ENCODE measurements around the gene MPIG6B. TPM values are rescaled to one million over a fixed set of nuclear protein-coding genes. Genes with fewer than 3 reads are reported as not detected.

MPIG6B gene
- total RNA-seq, 2 experiments from 2014 or later: 0.15 to 0.19 TPM

DNA sequence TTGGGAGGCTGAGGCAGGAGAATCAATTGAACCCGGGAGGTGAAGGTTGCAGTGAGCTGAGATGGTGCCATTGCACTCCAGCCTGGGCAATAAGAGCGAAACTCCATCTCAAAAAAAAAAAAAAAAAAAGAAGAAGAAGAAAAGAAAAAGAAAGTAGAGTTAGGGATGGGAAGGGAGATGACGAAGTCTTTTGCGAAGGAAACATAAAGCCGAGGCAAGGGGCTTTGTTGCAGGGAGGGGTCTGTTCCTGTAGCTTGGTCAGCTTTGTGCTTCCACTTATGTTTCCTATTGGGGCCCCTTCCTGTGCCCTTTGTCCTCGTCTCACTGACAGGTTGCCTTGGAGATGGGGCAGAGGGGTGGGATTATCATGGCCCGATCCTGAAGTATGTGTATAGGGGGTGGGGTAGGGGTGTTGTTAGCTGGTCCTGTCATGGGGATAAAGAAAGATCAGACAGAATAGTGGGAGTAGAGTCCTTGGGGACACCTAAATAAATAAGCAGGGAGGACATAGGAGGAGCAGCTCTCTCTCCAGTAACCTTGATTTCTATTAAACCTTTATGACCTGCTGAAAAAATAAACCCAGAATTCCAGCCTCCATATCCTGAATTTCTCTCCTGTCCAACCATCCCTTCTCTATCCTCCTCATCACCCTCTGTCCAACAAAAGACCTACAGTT is 14.3 kb downstream of the MPIG6B start:
- POLR2A ChIA-PET: interaction anchor here (0.5 to 2.7 kb wide), 8 partner anchors 10 to 115 kb away, joined by 3 to 9 read pairs (median 4); partner anchors contain the start of genes ABHD16A, HSPA1A, HSPA1B and HSPA1L

GRCh38 chr6:31737991-31738979 is 15.1 kb downstream of the MPIG6B start:
- H3K27ac Mint-ChIP-seq: peak overlapping the region; percentile 96
- H3K27me3 Mint-ChIP-seq: no peaks in the 10 kb centered on the region
- no peaks in the 10 kb centered on the region for H3K9me3 Mint-ChIP-seq
- ChIA-PET POLR2A (interaction anchor here (0.5 to 1.3 kb wide), 9 partner anchors 11 to 1795 kb away, joined by 3 to 5 read pairs (median 3); partner anchors contain the start of genes HSPA1A, HSPA1L, LSM2 and NEU1), CTCF (interaction anchor here (0.6 to 4.4 kb wide), 24 partner anchors 9 to 414 kb away, joined by 3 to 26 read pairs (median 5); partner anchors contain the start of genes BAG6, DDAH2, GPANK1 and HSPA1A)
- peaks cover 44% of the 10 kb centered on the region for H3K36me3 Mint-ChIP-seq (ENCODE audit: low read depth)
- peaks cover 65% of the 10 kb centered on the region for H3K4me1 Mint-ChIP-seq
- DNase-seq: peak; percentile 85
- H3K4me3 Mint-ChIP-seq: peak overlapping the region; percentile 94

More for the DNA sequence above, 14.3 kb downstream of the MPIG6B start:
- Mint-ChIP-seq H3K4me3 (peak overlapping the region; percentile 94), H3K36me3 (ENCODE audit: low read depth) (peaks cover 39% of the 10 kb centered on the region), H3K27me3 (no peaks in the 10 kb centered on the region), H3K27ac (peak overlapping the region; percentile 96), H3K4me1 (peaks cover 65% of the 10 kb centered on the region), H3K9me3 (no peaks in the 10 kb centered on the region)
- DNase-seq: peak; percentile 39
- CTCF ChIA-PET: interaction anchor here (0.6 to 4.4 kb wide), 20 partner anchors 8 to 1237 kb away, joined by 3 to 26 read pairs (median 6); partner anchors contain the start of genes BAG6, DDAH2, HSPA1A and HSPA1L

GRCh38 chr6:31739639-31740396 is 16.6 kb downstream of the MPIG6B start, which contains the start of gene MSH5:
TSS of gene MSH5 (plus strand) at chr6:31740005. CDS start at chr6:31740467, 462 bp downstream.
- H3K36me3 Mint-ChIP-seq (ENCODE audit: low read depth): peaks cover 37% of the 10 kb centered on the region
- ChIA-PET POLR2A (interaction anchor here (0.6 to 1.3 kb wide), 4 partner anchors 10 to 123 kb away, joined by 3 to 7 read pairs (median 4); partner anchors contain the start of genes DDAH2, LSM2 and NEU1), CTCF (interaction anchor here (0.6 to 4.4 kb wide), 18 partner anchors 10 to 189 kb away, joined by 3 to 26 read pairs (median 4); partner anchors contain the start of genes BAG6, C6orf47, DDAH2 and GPANK1)
- H3K4me1 Mint-ChIP-seq: peaks cover 56% of the 10 kb centered on the region
- H3K9me3 Mint-ChIP-seq: no peaks in the 10 kb centered on the region
- no peaks in the 10 kb centered on the region for H3K27me3 Mint-ChIP-seq
- peak within 1 kb of the TSS; percentile 94 for H3K4me3 Mint-ChIP-seq
- DNase-seq: peak; percentile 98
- H3K27ac Mint-ChIP-seq: peak within 1 kb of the TSS; percentile 96

DNA sequence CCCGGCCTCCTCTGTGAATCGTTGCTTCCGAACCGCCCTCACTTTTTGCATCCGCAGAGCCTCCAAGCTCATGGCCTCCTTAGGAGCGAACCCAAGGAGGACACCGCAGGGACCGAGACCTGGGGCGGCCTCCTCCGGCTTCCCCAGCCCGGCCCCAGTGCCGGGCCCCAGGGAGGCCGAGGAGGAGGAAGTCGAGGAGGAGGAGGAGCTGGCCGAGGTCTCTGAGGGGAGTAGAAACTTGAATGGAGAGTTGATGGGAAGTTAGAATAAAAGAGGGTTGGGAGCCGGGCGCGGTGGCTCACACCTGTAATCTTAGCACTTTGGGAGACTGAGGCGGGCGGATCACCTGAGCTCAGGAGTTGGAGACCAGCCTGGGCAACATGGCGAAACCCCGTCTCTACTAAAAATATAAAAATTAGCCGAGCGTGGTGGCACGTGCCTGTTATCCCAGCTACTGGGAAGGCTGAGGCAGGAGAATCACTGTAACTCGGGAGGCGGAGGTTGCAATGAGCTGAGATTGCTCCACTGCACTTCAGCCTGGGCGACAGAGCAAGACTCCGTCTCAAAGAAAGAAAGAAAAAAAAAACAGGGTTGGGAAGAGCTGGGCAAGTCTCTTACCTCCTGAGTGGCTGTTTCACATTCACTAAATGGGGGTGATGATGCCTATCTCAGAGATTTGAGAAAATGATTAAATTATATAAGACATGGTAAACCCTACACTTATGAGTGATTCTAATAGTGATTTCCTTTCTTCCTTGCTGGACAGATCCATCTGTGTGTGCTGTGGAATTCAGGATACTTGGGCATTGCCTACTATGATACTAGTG is 17.4 kb downstream of the MPIG6B start:
- H3K27ac Mint-ChIP-seq: peak overlapping the region; percentile 96
- H3K27me3 Mint-ChIP-seq: no peaks in the 10 kb centered on the region
- ChIA-PET CTCF (interaction anchor here (0.6 to 4.4 kb wide), 13 partner anchors 11 to 111 kb away, joined by 3 to 26 read pairs (median 3); partner anchors contain the start of genes C6orf47, DDAH2, LY6G6D and VARS1), POLR2A (interaction anchor here (1.1 kb wide), 1 partner anchor 11 kb away, joined by 3 read pairs; the partner anchor contains the start of gene DDAH2)
- peaks cover 34% of the 10 kb centered on the region for H3K36me3 Mint-ChIP-seq (ENCODE audit: low read depth)
- peak overlapping the region; percentile 88 for H3K4me3 Mint-ChIP-seq
- no peaks in the 10 kb centered on the region for H3K9me3 Mint-ChIP-seq
- no peak for DNase-seq
- H3K4me1 Mint-ChIP-seq: peaks cover 61% of the 10 kb centered on the region

GRCh38 chr6:31741815-31742214 is 18.6 kb downstream of the MPIG6B start:
- Mint-ChIP-seq H3K9me3 (no peaks in the 10 kb centered on the region), H3K36me3 (ENCODE audit: low read depth) (peaks cover 34% of the 10 kb centered on the region)

DNA sequence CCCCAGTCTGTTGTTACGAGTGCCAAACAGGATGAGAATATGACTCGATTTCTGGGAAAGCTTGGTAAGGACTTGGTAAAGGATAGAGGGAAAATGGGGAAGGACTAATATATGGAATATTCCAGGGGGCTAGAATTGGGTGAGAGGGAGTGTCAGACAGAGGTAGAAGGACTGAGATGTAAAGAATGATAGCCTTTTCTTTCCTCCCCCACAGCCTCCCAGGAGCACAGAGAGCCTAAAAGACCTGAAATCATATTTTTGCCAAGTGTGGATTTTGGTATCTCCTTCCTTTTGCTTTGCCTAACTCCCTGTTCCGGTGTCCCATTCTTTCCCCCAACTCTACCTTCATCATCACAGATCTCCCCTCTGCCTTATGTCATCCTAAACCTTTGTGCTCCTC is 19.7 kb downstream of the MPIG6B start:
- POLR2A ChIA-PET: no interaction called here
- Mint-ChIP-seq H3K27me3 (no peaks in the 10 kb centered on the region), H3K9me3 (no peaks in the 10 kb centered on the region), H3K4me1 (peaks cover 47% of the 10 kb centered on the region), H3K36me3 (ENCODE audit: low read depth) (peaks cover 40% of the 10 kb centered on the region), H3K4me3 (no peak overlapping the region), H3K27ac (no peak overlapping the region)
- DNase-seq: no peak
- CTCF ChIA-PET: no interaction called here

More at GRCh38 chr6:31741815-31742214, 18.6 kb downstream of the MPIG6B start:
- H3K27ac Mint-ChIP-seq: peak overlapping the region; percentile 6
- DNase-seq: no peak
- CTCF ChIA-PET: interaction anchor here (4.4 kb wide), 1 partner anchor 89 kb away, joined by 14 read pairs; no protein-coding TSS in a partner anchor
- POLR2A ChIA-PET: no interaction called here
- no peaks in the 10 kb centered on the region for H3K27me3 Mint-ChIP-seq
- peak overlapping the region; percentile 2 for H3K4me3 Mint-ChIP-seq
- peaks cover 58% of the 10 kb centered on the region for H3K4me1 Mint-ChIP-seq

GRCh38 chr6:31744422-31744821 is 21.2 kb downstream of the MPIG6B start:
- Mint-ChIP-seq H3K36me3 (ENCODE audit: low read depth) (peaks cover 42% of the 10 kb centered on the region), H3K27ac (no peak overlapping the region), H3K4me3 (no peak overlapping the region), H3K9me3 (no peaks in the 10 kb centered on the region), H3K27me3 (no peaks in the 10 kb centered on the region), H3K4me1 (peaks cover 32% of the 10 kb centered on the region)
- DNase-seq: no peak
- ChIA-PET CTCF (interaction anchor here (1.8 kb wide), 1 partner anchor 16 kb away, joined by 4 read pairs; no protein-coding TSS in a partner anchor), POLR2A (no interaction called here)

- POLR2A ChIA-PET: no interaction called here
Measured at GRCh38 chr6:31749301-31750036, 26.3 kb downstream of the MPIG6B start.

GRCh38 chr6:31750411-31751022 is 27.3 kb downstream of the MPIG6B start:
- CTCF ChIA-PET: interaction anchor here (0.6 to 2.3 kb wide), 4 partner anchors 13 to 476 kb away, joined by 3 to 8 read pairs (median 4); no protein-coding TSS in a partner anchor
- H3K4me3 Mint-ChIP-seq: no peak overlapping the region
- POLR2A ChIA-PET: no interaction called here
- no peaks in the 10 kb centered on the region for H3K9me3 Mint-ChIP-seq
- H3K27me3 Mint-ChIP-seq: no peaks in the 10 kb centered on the region
- H3K36me3 Mint-ChIP-seq (ENCODE audit: low read depth): peaks cover 11% of the 10 kb centered on the region
- no peak overlapping the region for H3K27ac Mint-ChIP-seq
- H3K4me1 Mint-ChIP-seq: no peaks in the 10 kb centered on the region
- no peak for DNase-seq

More at GRCh38 chr6:31749301-31750036, 26.3 kb downstream of the MPIG6B start:
- H3K4me1 Mint-ChIP-seq: peaks cover 6% of the 10 kb centered on the region
- no peaks in the 10 kb centered on the region for H3K27me3 Mint-ChIP-seq
- H3K4me3 Mint-ChIP-seq: no peak overlapping the region
- H3K9me3 Mint-ChIP-seq: no peaks in the 10 kb centered on the region
- H3K36me3 Mint-ChIP-seq (ENCODE audit: low read depth): peaks cover 17% of the 10 kb centered on the region
- CTCF ChIA-PET: interaction anchor here (0.6 to 2.3 kb wide), 3 partner anchors 12 to 174 kb away, joined by 3 to 8 read pairs (median 6); no protein-coding TSS in a partner anchor
- DNase-seq: no peak
- no peak overlapping the region for H3K27ac Mint-ChIP-seq

DNA sequence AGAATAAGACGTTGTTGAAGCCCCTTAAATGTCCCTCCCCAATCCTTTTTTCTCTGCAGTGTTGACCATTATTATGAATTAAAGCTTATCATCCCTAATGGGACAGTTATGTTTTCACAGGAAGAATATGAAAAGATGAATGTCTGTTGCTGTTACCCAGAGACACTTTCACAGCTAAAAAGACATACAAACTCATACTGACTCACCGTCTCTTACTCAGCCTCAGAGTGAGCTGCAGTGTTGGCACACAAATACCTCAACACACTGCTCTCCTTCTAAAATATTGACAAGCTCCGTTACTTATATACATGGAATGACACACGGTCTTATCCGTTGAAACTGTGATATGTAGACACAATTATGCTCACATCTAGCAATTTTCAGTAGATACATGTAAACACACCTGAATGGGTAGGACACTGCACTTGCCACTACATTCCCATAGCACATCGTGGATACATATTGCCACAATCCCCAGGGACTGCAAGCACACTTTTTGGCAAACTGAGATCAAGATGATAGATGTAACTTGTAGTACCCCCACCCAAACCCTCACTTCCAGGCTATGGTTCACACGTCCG is 29.7 kb downstream of the MPIG6B start:
- Mint-ChIP-seq H3K36me3 (ENCODE audit: low read depth) (peaks cover 5% of the 10 kb centered on the region), H3K27me3 (no peaks in the 10 kb centered on the region), H3K4me1 (no peaks in the 10 kb centered on the region), H3K27ac (no peak overlapping the region), H3K9me3 (no peaks in the 10 kb centered on the region), H3K4me3 (no peak overlapping the region)
- DNase-seq: no peak
- POLR2A ChIA-PET: interaction anchor here (0.6 kb wide), 1 partner anchor 75 kb away, joined by 4 read pairs; no protein-coding TSS in a partner anchor
- CTCF ChIA-PET: interaction anchor here (0.5 to 1.8 kb wide), 5 partner anchors 18 to 78 kb away, joined by 3 to 10 read pairs (median 4); no protein-coding TSS in a partner anchor
